K562 (cell line): ENCODE results near the gene IL31. TPM values are rescaled to one million over a fixed set of nuclear protein-coding genes. Genes with fewer than 3 reads are reported as not detected.

Experiments
- ATAC-seq: fragments of 200-7000 bp; cut with Tn5 transposase; 3 replicates; pipeline ENCODE4 v1.9.1; 2020; ENCODE audit warnings: moderate library complexity
- BruUV-seq: library from RNA; stranded (reverse); fragments of 400-500 nt; replicated peaks from 2 replicates; lab custom pipeline; 2021; lab: Mats Ljungman, UMichigan
- CTCF ChIA-PET: fragments of 300-600 bp; formaldehyde crosslinking; extraction: SDS; loops from one replicate; lab custom pipeline; 2021; ENCODE audit warnings: low intra/inter-chr PET ratio; lab: Yijun Ruan, JAX
- POLR2A ChIA-PET: fragments of 300-600, 350-650 bp; sonication (Branson Sonifier 250); formaldehyde crosslinking; extraction: SDS; loops from one replicate; lab custom pipeline; 2021; ENCODE audit warnings: antibody characterized with exemption, inconsistent platforms; lab: Yijun Ruan, JAX
- DNase-seq, 4 experiments: peaks; one replicate each; pipeline versions ENCODE4 v3.0.0 to v3.0.0-alpha.2; 2011 to 2018; ENCODE audit warnings: low spot score in 3 of 4, mixed read lengths in 3 of 4; ENCODE audit errors: extremely low read depth in 1 of 4
- FAIRE-seq: peaks from 2 replicates; lab custom pipeline; 2011; peaks lifted over from hg19 to GRCh38; lab: Jason Lieb, UNC
- H2AFZ ChIP-seq: 2 replicates; pipeline ENCODE4 v1.6.0; 2011; ENCODE audit warnings: low read depth, low read length, control low read depth, inconsistent platforms
- H3K27ac ChIP-seq: fragments of 200-600 bp; 3 replicates; pipeline ENCODE4 v1.8.0; 2011; ENCODE audit warnings: low read depth, mild to moderate bottlenecking, control low read depth, inconsistent platforms, low read length, moderate library complexity, mixed read lengths; ENCODE audit errors: extremely low read depth
- H3K27me3 ChIP-seq, 2 experiments: fragments of 300-600 bp in 1 of 2; 2 replicates in 1 of 2; 3 replicates in 1 of 2; pipeline versions ENCODE4 v1.6.0 to v1.8.0; 2011; ENCODE audit warnings: inconsistent platforms in 2 of 2, low read length in 2 of 2, mild to moderate bottlenecking in 1 of 2, mixed read lengths in 1 of 2, moderate library complexity in 1 of 2; ENCODE audit not compliant: control insufficient read depth in 2 of 2, insufficient read depth in 2 of 2
- H3K36me3 ChIP-seq: fragments of 300-600 bp; 3 replicates; pipeline ENCODE4 v1.8.0; 2011; ENCODE audit warnings: mild to moderate bottlenecking, low read length, inconsistent platforms; ENCODE audit not compliant: control insufficient read depth, insufficient read depth
- H3K4me1 ChIP-seq, 2 experiments: fragments of 200-600 bp in 1 of 2; replicated peaks in 1 of 2; 2 replicates in 1 of 2; 3 replicates in 1 of 2; pipeline versions ENCODE4 v1.5.1 to v1.8.0; 2011; ENCODE audit warnings: inconsistent platforms in 2 of 2, low read length in 2 of 2, mild to moderate bottlenecking in 1 of 2, mixed read lengths in 1 of 2, moderate library complexity in 1 of 2; ENCODE audit not compliant: control insufficient read depth in 2 of 2, insufficient read depth in 2 of 2
- H3K4me2 ChIP-seq: 2 replicates; pipeline ENCODE4 v1.6.1; 2011; ENCODE audit warnings: low read length, control low read depth, inconsistent platforms, mixed read lengths; ENCODE audit not compliant: insufficient read depth
- H3K4me3 ChIP-seq: fragments of 200-600 bp; sonication (generic), shearing (Covaris generic); 2 replicates; pipeline ENCODE4 v1.5.1; 2016; ENCODE audit warnings: control low read depth, inconsistent platforms
- H3K79me2 ChIP-seq: fragments of 200-600 bp; 3 replicates; pipeline ENCODE4 v1.8.0; 2011; ENCODE audit warnings: low read length, inconsistent platforms; ENCODE audit not compliant: control insufficient read depth, insufficient read depth
- H3K9ac ChIP-seq, 2 experiments: 2 replicates each; pipeline versions ENCODE4 v1.6.0 to v1.6.1; 2011; ENCODE audit warnings: low read depth in 2 of 2, low read length in 2 of 2, control low read depth in 1 of 2, inconsistent platforms in 1 of 2, mild to moderate bottlenecking in 1 of 2, mixed read lengths in 1 of 2; ENCODE audit not compliant: insufficient read depth in 1 of 2
- H3K9me1 ChIP-seq: one replicate; pipeline ENCODE4 v1.6.0; 2011; ENCODE audit warnings: inconsistent platforms, mild to moderate bottlenecking, low read length, moderate library complexity; ENCODE audit not compliant: control insufficient read depth, insufficient read depth
- H3K9me3 ChIP-seq: replicated peaks from 2 replicates; pipeline ENCODE4 v1.5.1; 2011; ENCODE audit warnings: low read depth, low read length, inconsistent platforms; ENCODE audit not compliant: control insufficient read depth, insufficient read depth
- H4K20me1 ChIP-seq: replicated peaks from 2 replicates; pipeline ENCODE4 v1.6.1; 2011; ENCODE audit warnings: low read length, inconsistent platforms, mixed read lengths; ENCODE audit not compliant: control insufficient read depth, insufficient read depth
- HSF4 ChIP-seq: fragments of 250-450 bp; sonication (Bioruptor Pico); IDR thresholded peaks from 2 replicates; pipeline ENCODE4 v2.1.2; 2022; ENCODE audit warnings: mild to moderate bottlenecking, moderate library complexity, borderline replicate concordance
- MYNN ChIP-seq, 2 experiments: sonication (generic); formaldehyde crosslinking in 1 of 2; IDR thresholded peaks; 2 replicates each; pipeline versions ENCODE4 v1.5.0 to v1.6.1; 2016 to 2020; ENCODE audit warnings: antibody characterized with exemption in 1 of 2, missing genetic modification reagents in 1 of 2
- PTTG1 ChIP-seq: fragments of 450-650 bp; IDR thresholded peaks from 2 replicates; pipeline ENCODE4 v1.6.1; 2016; ENCODE audit warnings: low read depth, mild to moderate bottlenecking, missing genetic modification characterization, missing compliant biosample characterization
- RCOR1 ChIP-seq, 2 experiments: IDR thresholded peaks; 2 replicates each; pipeline ENCODE4 v1.6.1; 2012; ENCODE audit warnings: low read depth in 2 of 2, low read length in 2 of 2, borderline replicate concordance in 1 of 2, improper control_type of control experiment in 1 of 2
- SMARCB1 ChIP-seq: IDR thresholded peaks from 2 replicates; pipeline ENCODE4 v1.6.1; 2011; ENCODE audit warnings: improper control_type of control experiment, low read depth; ENCODE audit not compliant: insufficient read length
- SPI1 ChIP-seq: IDR thresholded peaks from 2 replicates; pipeline ENCODE4 v1.6.1; 2011; ENCODE audit warnings: low read depth, low read length, control low read depth, borderline replicate concordance
- STAG1 ChIP-seq: sonication (generic); formaldehyde crosslinking; IDR thresholded peaks from 2 replicates; pipeline ENCODE4 v1.5.0; 2020; ENCODE audit warnings: missing genetic modification reagents, borderline replicate concordance
- TGIF2 ChIP-seq: sonication (generic); formaldehyde crosslinking; IDR thresholded peaks from 2 replicates; pipeline ENCODE4 v1.8.1; 2022; ENCODE audit warnings: mild to moderate bottlenecking, missing genetic modification reagents, moderate library complexity
- TRIM24 ChIP-seq, 2 experiments: fragments of 450-650 bp; IDR thresholded peaks; 2 replicates each; pipeline ENCODE4 v1.6.1; 2016
- XRCC3 ChIP-seq: fragments of 450-650 bp; IDR thresholded peaks from 2 replicates; pipeline ENCODE4 v1.6.1; 2017; ENCODE audit warnings: mild to moderate bottlenecking, moderate library complexity
- ZNF431 ChIP-seq: sonication (generic); formaldehyde crosslinking; IDR thresholded peaks from 2 replicates; pipeline ENCODE4 v1.8.0; 2022; ENCODE audit warnings: mild to moderate bottlenecking, missing genetic modification reagents
- ZNF695 ChIP-seq: fragments of 450-650 bp; formaldehyde crosslinking; IDR thresholded peaks from 2 replicates; pipeline ENCODE4 v1.4.0; 2020; ENCODE audit warnings: mild to moderate bottlenecking, moderate library complexity
- ZSCAN32 ChIP-seq: fragments of 450-650 bp; formaldehyde crosslinking; IDR thresholded peaks from 2 replicates; pipeline ENCODE4 v1.4.0; 2020; ENCODE audit warnings: mild to moderate bottlenecking, moderate library complexity
- WGBS: fragments of 100-300 bp; shearing (Covaris generic); methylation state at CpG from one replicate; pipeline ENCODE4 v1.1.6; 2016; ENCODE audit warnings: low coverage, mixed read lengths; ENCODE audit not compliant: insufficient coverage; ENCODE audit errors: missing lambda C conversion rate; 5-methylcytosine and 5-hydroxymethylcytosine counted together
- in situ Hi-C: fragments of 300-500 bp; cut with MboI; formaldehyde crosslinking; loops from 4 replicates; pipeline ENCODE4 v1.15.0; 2018; ENCODE audit warnings: inconsistent platforms, mixed read lengths
- intact Hi-C: fragments of 100-400 bp; cut with micrococcal nuclease; formaldehyde crosslinking; loops from 2 replicates; pipeline ENCODE4 v1.14.2; 2022
- polyA plus RNA-seq, 8 experiments: library from polyadenylated mRNA; depleted of rRNA in 4 of 8; stranded (reverse) in 5 of 8; unstranded in 3 of 8; fragments of >200 nt; fragmentation: Nextera tagmentation in 2 of 8; fragmentation: Illumina TruSeq in 1 of 8; extraction: Ambion mirVana in 2 of 8; extraction: Trizol in 1 of 8; gene quantifications; 2 replicates each; pipeline versions ENCODE4 v1.2.1 to v1.2.3, GENCODE V29; 2011 to 2014; ENCODE audit warnings: inconsistent platforms in 1 of 8, missing spikeins in 1 of 8
- total RNA-seq, 7 experiments: library from RNA; depleted of rRNA in 6 of 7; stranded (reverse); fragments of >200 nt in 6 of 7; fragmentation: Illumina TruSeq in 2 of 7; extraction: Trizol in 2 of 7; gene quantifications; 2 replicates each; pipeline versions ENCODE4 v1.2.1 to v1.2.3, GENCODE V29; 2011 to 2021; ENCODE audit warnings: low replicate concordance in 1 of 7
- TF ChIP-seq, protein P1 (sequence below), 3 experiments: IDR thresholded peaks in 2 of 3; conservative IDR thresholded peaks in 1 of 3; 2 replicates each; pipeline ENCODE4 v1.5.1; 2011 to 2012; ENCODE audit warnings: low read length in 3 of 3, mild to moderate bottlenecking in 3 of 3, control low read depth in 2 of 3, improper control_type of control experiment in 1 of 3, inconsistent platforms in 1 of 3, low read depth in 1 of 3, mixed read lengths in 1 of 3, moderate library complexity in 1 of 3; ENCODE audit not compliant: insufficient read depth in 2 of 3
- TF ChIP-seq, protein P2 (sequence below): fragments of 250-450 bp; sonication (Bioruptor Pico); IDR thresholded peaks from 2 replicates; pipeline ENCODE4 v1.5.0; 2021; ENCODE audit warnings: mild to moderate bottlenecking, borderline replicate concordance
- TF ChIP-seq, protein P3 (sequence below): fragments of 450-650 bp; IDR thresholded peaks from 2 replicates; pipeline ENCODE4 v1.6.1; 2016; ENCODE audit warnings: borderline replicate concordance

The IL31 gene
- total and polyA plus RNA-seq, 9 of the 15 experiments (the other 6 are each of a cell fraction or from before 2014, with no cell fraction given) = not detected

DNA sequence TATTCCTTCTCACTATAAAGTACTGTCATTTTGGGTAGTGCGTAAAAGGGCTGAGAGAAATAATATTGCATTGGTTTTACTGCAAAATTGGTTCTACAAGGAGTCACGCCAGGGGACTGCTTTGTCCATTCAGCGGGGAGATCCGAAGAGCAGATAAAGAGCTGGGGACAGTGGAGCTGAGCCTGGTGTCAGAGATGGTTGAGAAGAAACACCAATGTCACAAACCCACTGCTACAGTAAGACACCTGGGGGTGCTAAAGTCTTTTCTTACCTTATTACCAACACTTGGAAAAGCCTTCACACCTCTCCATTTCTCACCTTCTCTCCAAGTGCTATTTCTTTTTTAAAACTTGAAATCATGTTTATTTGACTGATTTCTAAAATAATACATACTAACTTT is 14.1 kb downstream of the IL31 start:
- Histone ChIP-seq H2AFZ (peak overlapping the region; percentile 53; the same call in 1 of the 2 replicates), H3K79me2 (no peaks in the 10 kb centered on the region), H3K4me2 (0 out of 2 replicates have a peak overlapping the region, but pooled peaks have one; percentile 17), H3K27ac (no peak overlapping the region), H4K20me1 (no peaks in the 10 kb centered on the region), H3K4me1 (peaks cover 8 to 10% of the 10 kb centered on the region in 2 experiments; a peak in 4 of 5 replicates), H3K9me1 (no peaks in the 10 kb centered on the region), H3K27me3 (peaks cover 2 to 5% of the 10 kb centered on the region in 2 experiments; a peak in 2 of 5 replicates), H3K9ac (no peak overlapping the region), H3K4me3 (no peak overlapping the region), H3K9me3 (no peaks in the 10 kb centered on the region), H3K36me3 (no peaks in the 10 kb centered on the region)
- ChIA-PET POLR2A (interaction anchor here (0.6 to 1.0 kb wide), 2 partner anchors 8 to 21 kb away, joined by 3 read pairs; no protein-coding TSS in a partner anchor), CTCF (interaction anchor here (0.6 to 1.4 kb wide), 2 partner anchors 107 to 655 kb away, joined by 3 to 4 read pairs; no protein-coding TSS in a partner anchor)
- DNase-seq (peak in 2 of 4 experiments; percentile 58 to 67), ATAC-seq (peak; percentile 85), FAIRE-seq (peak; percentile 32)
- intact Hi-C loops (loop anchor here (5.0 kb wide), 1 partner anchor 32 kb away; no protein-coding TSS in a partner anchor), in situ Hi-C loops (no loop called here)
- WGBS = 7% methylated on average over 4 of the region's 4 CpGs
- no TSS peak for BruUV-seq
- TF ChIP-seq XRCC3 = no peak
- TF ChIP-seq ZSCAN32 = no peak
- TF ChIP-seq, protein P1, sequence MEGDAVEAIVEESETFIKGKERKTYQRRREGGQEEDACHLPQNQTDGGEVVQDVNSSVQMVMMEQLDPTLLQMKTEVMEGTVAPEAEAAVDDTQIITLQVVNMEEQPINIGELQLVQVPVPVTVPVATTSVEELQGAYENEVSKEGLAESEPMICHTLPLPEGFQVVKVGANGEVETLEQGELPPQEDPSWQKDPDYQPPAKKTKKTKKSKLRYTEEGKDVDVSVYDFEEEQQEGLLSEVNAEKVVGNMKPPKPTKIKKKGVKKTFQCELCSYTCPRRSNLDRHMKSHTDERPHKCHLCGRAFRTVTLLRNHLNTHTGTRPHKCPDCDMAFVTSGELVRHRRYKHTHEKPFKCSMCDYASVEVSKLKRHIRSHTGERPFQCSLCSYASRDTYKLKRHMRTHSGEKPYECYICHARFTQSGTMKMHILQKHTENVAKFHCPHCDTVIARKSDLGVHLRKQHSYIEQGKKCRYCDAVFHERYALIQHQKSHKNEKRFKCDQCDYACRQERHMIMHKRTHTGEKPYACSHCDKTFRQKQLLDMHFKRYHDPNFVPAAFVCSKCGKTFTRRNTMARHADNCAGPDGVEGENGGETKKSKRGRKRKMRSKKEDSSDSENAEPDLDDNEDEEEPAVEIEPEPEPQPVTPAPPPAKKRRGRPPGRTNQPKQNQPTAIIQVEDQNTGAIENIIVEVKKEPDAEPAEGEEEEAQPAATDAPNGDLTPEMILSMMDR (IDR thresholded peaks at IDR 0.05 in 2 of 3, conservative IDR thresholded peaks at IDR 0.05 in 1 of 3; ENCODE audit: insufficient read depth in 2 of 3, low read depth in 1 of 3, low read length in 3 of 3) = peak; percentile 31 to 57 (median 40); a peak in 5 of 6 replicates
- TF ChIP-seq PTTG1 (tag) = no peak
- no peak for TF ChIP-seq ZNF695
- TF ChIP-seq MYNN (IDR thresholded peaks at IDR 0.05) = no peak
- no peak for TF ChIP-seq MYNN (CRISPR knock-in tag; IDR thresholded peaks at IDR 0.05)
- no peak for TF ChIP-seq STAG1
- TF ChIP-seq, protein P2, sequence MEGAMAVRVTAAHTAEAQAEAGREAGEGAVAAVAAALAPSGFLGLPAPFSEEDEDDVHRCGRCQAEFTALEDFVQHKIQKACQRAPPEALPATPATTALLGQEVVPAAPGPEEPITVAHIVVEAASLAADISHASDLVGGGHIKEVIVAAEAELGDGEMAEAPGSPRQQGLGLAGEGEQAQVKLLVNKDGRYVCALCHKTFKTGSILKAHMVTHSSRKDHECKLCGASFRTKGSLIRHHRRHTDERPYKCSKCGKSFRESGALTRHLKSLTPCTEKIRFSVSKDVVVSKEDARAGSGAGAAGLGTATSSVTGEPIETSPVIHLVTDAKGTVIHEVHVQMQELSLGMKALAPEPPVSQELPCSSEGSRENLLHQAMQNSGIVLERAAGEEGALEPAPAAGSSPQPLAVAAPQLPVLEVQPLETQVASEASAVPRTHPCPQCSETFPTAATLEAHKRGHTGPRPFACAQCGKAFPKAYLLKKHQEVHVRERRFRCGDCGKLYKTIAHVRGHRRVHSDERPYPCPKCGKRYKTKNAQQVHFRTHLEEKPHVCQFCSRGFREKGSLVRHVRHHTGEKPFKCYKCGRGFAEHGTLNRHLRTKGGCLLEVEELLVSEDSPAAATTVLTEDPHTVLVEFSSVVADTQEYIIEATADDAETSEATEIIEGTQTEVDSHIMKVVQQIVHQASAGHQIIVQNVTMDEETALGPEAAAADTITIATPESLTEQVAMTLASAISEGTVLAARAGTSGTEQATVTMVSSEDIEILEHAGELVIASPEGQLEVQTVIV (CRISPR knock-in tag) = no peak
- TF ChIP-seq ZNF431 = no peak
- TF ChIP-seq, protein P3, sequence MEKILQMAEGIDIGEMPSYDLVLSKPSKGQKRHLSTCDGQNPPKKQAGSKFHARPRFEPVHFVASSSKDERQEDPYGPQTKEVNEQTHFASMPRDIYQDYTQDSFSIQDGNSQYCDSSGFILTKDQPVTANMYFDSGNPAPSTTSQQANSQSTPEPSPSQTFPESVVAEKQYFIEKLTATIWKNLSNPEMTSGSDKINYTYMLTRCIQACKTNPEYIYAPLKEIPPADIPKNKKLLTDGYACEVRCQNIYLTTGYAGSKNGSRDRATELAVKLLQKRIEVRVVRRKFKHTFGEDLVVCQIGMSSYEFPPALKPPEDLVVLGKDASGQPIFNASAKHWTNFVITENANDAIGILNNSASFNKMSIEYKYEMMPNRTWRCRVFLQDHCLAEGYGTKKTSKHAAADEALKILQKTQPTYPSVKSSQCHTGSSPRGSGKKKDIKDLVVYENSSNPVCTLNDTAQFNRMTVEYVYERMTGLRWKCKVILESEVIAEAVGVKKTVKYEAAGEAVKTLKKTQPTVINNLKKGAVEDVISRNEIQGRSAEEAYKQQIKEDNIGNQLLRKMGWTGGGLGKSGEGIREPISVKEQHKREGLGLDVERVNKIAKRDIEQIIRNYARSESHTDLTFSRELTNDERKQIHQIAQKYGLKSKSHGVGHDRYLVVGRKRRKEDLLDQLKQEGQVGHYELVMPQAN = no peak
- no peak for TF ChIP-seq SPI1
- TF ChIP-seq TGIF2 (CRISPR knock-in tag) = no peak
- TF ChIP-seq HSF4 (CRISPR knock-in tag) = no peak
- TF ChIP-seq TRIM24 (IDR thresholded peaks at IDR 0.05) = no peak
- peak in 1 of 2 experiments; percentile 24; a peak in 1 of 4 replicates for TF ChIP-seq RCOR1 (IDR thresholded peaks at IDR 0.05; ENCODE audit: borderline replicate concordance in 1 of 2, low read depth in 2 of 2, low read length in 2 of 2)
- no peak for TF ChIP-seq SMARCB1
